ENCODE measurements around the gene KLHL20. TPM values are rescaled to one million over a fixed set of nuclear protein-coding genes. Genes with fewer than 3 reads are reported as not detected.

The KLHL20 gene, protein sequence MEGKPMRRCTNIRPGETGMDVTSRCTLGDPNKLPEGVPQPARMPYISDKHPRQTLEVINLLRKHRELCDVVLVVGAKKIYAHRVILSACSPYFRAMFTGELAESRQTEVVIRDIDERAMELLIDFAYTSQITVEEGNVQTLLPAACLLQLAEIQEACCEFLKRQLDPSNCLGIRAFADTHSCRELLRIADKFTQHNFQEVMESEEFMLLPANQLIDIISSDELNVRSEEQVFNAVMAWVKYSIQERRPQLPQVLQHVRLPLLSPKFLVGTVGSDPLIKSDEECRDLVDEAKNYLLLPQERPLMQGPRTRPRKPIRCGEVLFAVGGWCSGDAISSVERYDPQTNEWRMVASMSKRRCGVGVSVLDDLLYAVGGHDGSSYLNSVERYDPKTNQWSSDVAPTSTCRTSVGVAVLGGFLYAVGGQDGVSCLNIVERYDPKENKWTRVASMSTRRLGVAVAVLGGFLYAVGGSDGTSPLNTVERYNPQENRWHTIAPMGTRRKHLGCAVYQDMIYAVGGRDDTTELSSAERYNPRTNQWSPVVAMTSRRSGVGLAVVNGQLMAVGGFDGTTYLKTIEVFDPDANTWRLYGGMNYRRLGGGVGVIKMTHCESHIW
- total RNA-seq (2016; rRNA removed; fragmentation: Illumina TruSeq; extraction: Trizol) (14.3 and 18.8 TPM in 2 replicates), polyA plus RNA-seq (2011; rRNA removed) (7.4 and 7.6 TPM in 2 replicates), polyA minus RNA-seq (2011; rRNA and poly(A)+ RNA removed; ENCODE audit: low replicate concordance) (7.8 and 22.8 TPM in 2 replicates), Bru-seq, nascent RNA (percentile 69 among the genes with signal in this experiment), BruChase-seq, experiment 1, labeled RNA remaining after a 6-hour chase (percentile 61 among the genes with signal in this experiment), BruChase-seq, experiment 2, labeled RNA remaining after a 2-hour chase (percentile 62 among the genes with signal in this experiment)
- 2.4 and 2.5 TPM in 2 replicates for total RNA-seq (2016; cell fraction: cytosol; rRNA removed; fragmentation: Illumina TruSeq; extraction: Trizol; ENCODE audit: low read depth)
- 14.9 and 16.8 TPM in 2 replicates for total RNA-seq (2016; cell fraction: insoluble cytoplasmic fraction; rRNA removed; fragmentation: Illumina TruSeq; extraction: Trizol)
- total RNA-seq (2016; cell fraction: membrane; rRNA removed; fragmentation: Illumina TruSeq; extraction: Trizol) = 4.0 and 4.7 TPM in 2 replicates
- total RNA-seq (2016; cell fraction: nucleus; rRNA removed; fragmentation: Illumina TruSeq; extraction: Trizol) = 14.8 and 15.8 TPM in 2 replicates
- 4.5 and 6.7 TPM in 2 replicates for polyA plus RNA-seq (2011; cell fraction: cytosol; rRNA removed)
- 7.4 and 7.5 TPM in 2 replicates for polyA plus RNA-seq (2011; cell fraction: nucleus; rRNA removed)
- 7.7 and 9.3 TPM in 2 replicates for polyA plus RNA-seq (2012)
- polyA plus RNA-seq (2016; cell fraction: cytosol; fragmentation: Illumina TruSeq; extraction: Trizol; ENCODE audit: low read depth) = 0.67 and 0.69 TPM in 2 replicates
- polyA plus RNA-seq (2016; cell fraction: insoluble cytoplasmic fraction; fragmentation: Illumina TruSeq; extraction: Trizol; ENCODE audit: low read depth) = 12.9 and 13.2 TPM in 2 replicates
- 1.3 and 1.6 TPM in 2 replicates for polyA plus RNA-seq (2016; cell fraction: membrane; fragmentation: Illumina TruSeq; extraction: Trizol; ENCODE audit: low read depth)
- polyA plus RNA-seq (2016; cell fraction: nucleus; fragmentation: Illumina TruSeq; extraction: Trizol; ENCODE audit: insufficient read depth, low read depth) = 9.9 and 10.8 TPM in 2 replicates
- polyA minus RNA-seq (2011; cell fraction: cytosol; rRNA and poly(A)+ RNA removed) = 4.9 TPM in 2 replicates
- 20.4 and 23.3 TPM in 2 replicates for polyA minus RNA-seq (2011; cell fraction: nucleus; rRNA and poly(A)+ RNA removed)
- long read RNA-seq, experiment 1, partial matches to known transcripts = 1 of 8 reads
- long read RNA-seq, experiment 1, other reads (novel, unspliced or antisense) = 5 of 8 reads
- long read RNA-seq, experiment 2, partial matches to known transcripts = 2 of 8 reads
- long read RNA-seq, experiment 2, other reads (novel, unspliced or antisense) = 4 of 8 reads

DNA sequence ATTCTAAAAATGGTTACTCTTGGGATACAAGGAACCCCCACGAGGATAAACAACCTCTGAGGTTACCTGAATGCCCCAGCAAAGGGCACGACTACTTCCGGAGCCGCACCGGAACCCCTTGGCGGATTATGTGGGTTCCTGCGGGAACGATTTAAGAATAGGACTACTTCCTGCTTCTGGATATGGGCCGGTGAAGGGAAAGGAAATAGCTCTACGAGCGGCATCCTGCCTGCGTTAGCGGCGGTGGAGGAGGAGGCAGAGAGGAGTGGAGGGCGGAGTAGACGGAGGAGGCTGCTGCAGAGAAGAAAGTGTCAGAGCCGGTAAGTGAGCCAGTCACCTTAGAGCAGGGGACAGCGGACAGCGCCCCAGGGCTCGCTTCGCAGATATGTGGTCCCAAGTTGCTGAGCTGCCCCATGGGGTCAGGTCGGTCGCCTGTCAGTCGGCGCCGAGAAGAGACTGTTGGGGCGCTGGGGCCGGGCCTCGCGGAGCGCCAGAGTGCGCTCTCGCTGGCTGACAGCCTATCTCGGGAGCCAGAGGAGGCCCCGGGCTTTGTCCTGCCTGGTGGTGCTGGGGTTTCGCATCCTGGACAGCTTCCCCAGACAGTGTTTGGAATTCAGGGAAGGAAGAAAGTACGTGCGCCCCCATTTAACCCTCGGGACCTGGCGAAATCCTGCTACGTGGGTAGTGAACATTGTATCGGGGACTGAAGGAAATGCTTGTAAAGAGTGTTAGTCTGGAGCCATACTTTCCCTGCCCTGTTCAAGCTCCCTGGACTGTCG is at the start of gene KLHL20:
Gene KLHL20 (plus strand): TSS at position 223 of the 779 bp plus-strand sequence. CDS start 1,063 bp downstream, outside the sequence.
- peaks cover 31% of the 10 kb centered on the region for H3K4me1 ChIP-seq (ENCODE audit: insufficient read depth, low read length)
- H3K9me3 ChIP-seq (ENCODE audit: low read length) = no peaks in the 10 kb centered on the region
- CTCF ChIA-PET (ENCODE audit: low intra/inter-chr PET ratio, low total read pairs) = no interaction called here
- POLR2A ChIA-PET = interaction anchor here (1.0 to 2.2 kb wide), 8 partner anchors 51 to 1284 kb away, joined by 3 to 19 read pairs (median 6); partner anchors contain the start of genes CENPL, DARS2, GAS5 and PRDX6
- TSS peak; percentile 76 for BruUV-seq (replicated peaks)
- H3K4me3 ChIP-seq (replicated peaks in 1 of 3; ENCODE audit: insufficient read depth in 1 of 3, low read depth in 2 of 3, low read length in 3 of 3) = peak within 1 kb of the TSS; percentile 74 to 97 (median 84)
- FAIRE-seq (peak; percentile 8), ATAC-seq (peak; percentile 98), DNase-seq (ENCODE audit: low spot score) (peak; percentile 89)
- peak within 1 kb of the TSS; percentile 82 for H3K9ac ChIP-seq (ENCODE audit: insufficient read depth, low read depth, low read length)
- peaks cover 0 to 4% of the 10 kb centered on the region in 2 experiments; a peak in 2 of 5 replicates for H3K27me3 ChIP-seq (ENCODE audit: control insufficient read depth in 1 of 2, insufficient read depth in 2 of 2, low read length in 2 of 2)
- no peaks in the 10 kb centered on the region for H4K20me1 ChIP-seq (ENCODE audit: insufficient read depth, low read length)
- no peaks in the 10 kb centered on the region for H3K36me3 ChIP-seq (replicated peaks in 1 of 2; ENCODE audit: control insufficient read depth in 1 of 2, insufficient read depth in 2 of 2, low read length in 2 of 2)
- intact Hi-C loops (cut with micrococcal nuclease; ENCODE audit: unreplicated experiment) = loop anchor here (1.0 to 10.0 kb wide), 3 partner anchors 109 to 970 kb away; partner anchors contain the start of genes CENPL and DARS2
- peaks cover 21% of the 10 kb centered on the region for H3K79me2 ChIP-seq (ENCODE audit: insufficient read depth, low read length)
- peak within 1 kb of the TSS; percentile 87 for H3K4me2 ChIP-seq (ENCODE audit: low read depth, low read length)
- in situ Hi-C loops (cut with HindIII; ENCODE audit: extremely low pct_ligation_motif_present, low pct_unique_long_range_greater_than_20kb) = loop anchor here (10.0 kb wide), 1 partner anchor 110 kb away; the partner anchor contains the start of genes CENPL and DARS2
- H3K27ac ChIP-seq (ENCODE audit: extremely low read length, insufficient read depth, low read length) = peak within 1 kb of the TSS; percentile 74
- 0% methylated on average over 21 of the region's 43 CpGs for WGBS (ENCODE audit: low lambda C conversion rate)
- H2AFZ ChIP-seq (ENCODE audit: low read length) = peak within 1 kb of the TSS; percentile 99
- TF ChIP-seq SAFB2 (CRISPR knock-in tag; IDR thresholded peaks at IDR 0.05; ENCODE audit: borderline replicate concordance, low read depth) (peak; percentile 77; the same call in 1 of the 2 replicates), MEIS1 (CRISPR knock-in tag; IDR thresholded peaks at IDR 0.05; ENCODE audit: borderline replicate concordance) (0 out of 2 replicates have a peak, but pooled peaks have one; percentile 35), ZNF678 (CRISPR knock-in tag; IDR thresholded peaks at IDR 0.05) (no peak), ZNF891 (CRISPR knock-in tag; IDR thresholded peaks at IDR 0.05) (peak; percentile 94; the same call in 1 of the 2 replicates), PHF21A (CRISPR knock-in tag; IDR thresholded peaks at IDR 0.05) (peak; percentile 84), EHMT2 (IDR thresholded peaks at IDR 0.05; ENCODE audit: borderline replicate concordance, low read depth, low read length) (peak; percentile 98), ETV6 (CRISPR knock-in tag; conservative IDR thresholded peaks at IDR 0.05) (0 out of 2 replicates have a peak, but pooled peaks have one; percentile 58), KLF9 (CRISPR knock-in tag; IDR thresholded peaks at IDR 0.05; ENCODE audit: low read depth) (peak; percentile 87), ZSCAN25 (CRISPR knock-in tag; IDR thresholded peaks at IDR 0.05) (no peak)
- TF ChIP-seq, protein P1, sequence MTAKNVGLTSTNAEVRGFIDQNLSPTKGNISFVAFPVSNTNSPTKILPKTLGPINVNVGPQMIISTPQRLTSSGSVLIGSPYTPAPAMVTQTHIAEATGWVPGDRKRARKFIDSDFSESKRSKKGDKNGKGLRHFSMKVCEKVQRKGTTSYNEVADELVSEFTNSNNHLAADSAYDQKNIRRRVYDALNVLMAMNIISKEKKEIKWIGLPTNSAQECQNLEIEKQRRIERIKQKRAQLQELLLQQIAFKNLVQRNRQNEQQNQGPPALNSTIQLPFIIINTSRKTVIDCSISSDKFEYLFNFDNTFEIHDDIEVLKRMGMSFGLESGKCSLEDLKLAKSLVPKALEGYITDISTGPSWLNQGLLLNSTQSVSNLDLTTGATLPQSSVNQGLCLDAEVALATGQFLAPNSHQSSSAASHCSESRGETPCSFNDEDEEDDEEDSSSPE (CRISPR knock-in tag; IDR thresholded peaks at IDR 0.05) = peak; percentile 24; the same call in 1 of the 2 replicates
- TF ChIP-seq, protein P2, sequence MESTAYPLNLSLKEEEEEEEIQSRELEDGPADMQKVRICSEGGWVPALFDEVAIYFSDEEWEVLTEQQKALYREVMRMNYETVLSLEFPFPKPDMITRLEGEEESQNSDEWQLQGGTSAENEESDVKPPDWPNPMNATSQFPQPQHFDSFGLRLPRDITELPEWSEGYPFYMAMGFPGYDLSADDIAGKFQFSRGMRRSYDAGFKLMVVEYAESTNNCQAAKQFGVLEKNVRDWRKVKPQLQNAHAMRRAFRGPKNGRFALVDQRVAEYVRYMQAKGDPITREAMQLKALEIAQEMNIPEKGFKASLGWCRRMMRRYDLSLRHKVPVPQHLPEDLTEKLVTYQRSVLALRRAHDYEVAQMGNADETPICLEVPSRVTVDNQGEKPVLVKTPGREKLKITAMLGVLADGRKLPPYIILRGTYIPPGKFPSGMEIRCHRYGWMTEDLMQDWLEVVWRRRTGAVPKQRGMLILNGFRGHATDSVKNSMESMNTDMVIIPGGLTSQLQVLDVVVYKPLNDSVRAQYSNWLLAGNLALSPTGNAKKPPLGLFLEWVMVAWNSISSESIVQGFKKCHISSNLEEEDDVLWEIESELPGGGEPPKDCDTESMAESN (CRISPR knock-in tag; conservative IDR thresholded peaks at IDR 0.05) = peak; percentile 62; the same call in 1 of the 2 replicates

Measured in HepG2 (cell line).